ENCODE data around the gene NUDT21. TPM values are rescaled to one million over a fixed set of nuclear protein-coding genes. Genes with fewer than 3 reads are reported as not detected.

NUDT21 gene
- total and polyA plus RNA-seq, 7 experiments from 2014 or later: 63.9 to 191 (median 80.7) TPM

GRCh38 chr16:56426585-56426984, 24.5 kb downstream of the NUDT21 start:
- Mint-ChIP-seq H3K4me1 (peaks cover 26 to 39% (median 33%) of the 10 kb centered on the region in 7 donors), H3K36me3 (peaks cover 3 to 15% (median 9%) of the 10 kb centered on the region in 5 donors), H3K4me3 (peak overlapping the region in 9 of 10 donors; percentile 23 to 100 (median 76)), H3K27me3 (no peaks in the 10 kb centered on the region), H3K9me3 (no peaks in the 10 kb centered on the region), H3K27ac (peak overlapping the region; percentile 23 to 86 (median 75))
- intact Hi-C loops (cut with micrococcal nuclease): loop anchor here (5.0 to 10.0 kb wide), 4 partner anchors 181 to 1308 kb away; partner anchors contain the start of genes GNAO1 (in 1 of the 2), KATNB1 (in 1 of the 2) and MT2A (in 1 of the 2)
- H3K27me3 ChIP-seq (ENCODE audit: control insufficient read depth in 2 of 2, insufficient read depth in 2 of 2, low read length in 2 of 2): no peaks in the 10 kb centered on the region
- ATAC-seq (no peak), DNase-seq (no peak)
- peak overlapping the region; percentile 17 for H3K27ac ChIP-seq (ENCODE audit: low read depth, low read length)
- CTCF ChIA-PET: interaction anchor here (0.7 kb wide), 1 partner anchor 24 kb away, joined by 3 read pairs; the partner anchor contains the start of genes NUDT21 and OGFOD1
- no peaks in the 10 kb centered on the region for H3K9me3 ChIP-seq (ENCODE audit: control insufficient read depth in 2 of 3, low read length in 3 of 3)
- peaks cover 6 to 8% of the 10 kb centered on the region in 2 donors for H3K4me1 ChIP-seq (ENCODE audit: control insufficient read depth in 2 of 2, insufficient read depth in 2 of 2, low read length in 2 of 2)
- H3K4me3 ChIP-seq (ENCODE audit: low read length): no peak overlapping the region
- POLR2A ChIA-PET: interaction anchor here (0.7 to 1.3 kb wide), 4 partner anchors 11 to 29 kb away, joined by 3 to 4 read pairs (median 4); partner anchors contain the start of genes NUDT21 and OGFOD1
- peaks cover 0 to 7% (median 0%) of the 10 kb centered on the region in 3 experiments for H3K36me3 ChIP-seq (ENCODE audit: control insufficient read depth in 2 of 3, insufficient read depth in 3 of 3, low read length in 3 of 3)

GRCh38 chr16:56425439-56425832, 25.7 kb downstream of the NUDT21 start, which contains the start of gene AMFR:
AMFR (minus strand) TSS chr16:56425545; CDS start chr16:56425327, 218 bp downstream.
- DNase-seq (peak; percentile 57 to 86 (median 68)), ATAC-seq (peak; percentile 97)
- Mint-ChIP-seq H3K27ac (peak within 1 kb of the TSS; percentile 74 to 96 (median 94)), H3K4me1 (peaks cover 32 to 45% (median 40%) of the 10 kb centered on the region in 7 donors), H3K36me3 (peaks cover 0 to 8% (median 3%) of the 10 kb centered on the region in 5 donors), H3K27me3 (no peaks in the 10 kb centered on the region), H3K9me3 (no peaks in the 10 kb centered on the region), H3K4me3 (peak within 1 kb of the TSS; percentile 95 to 100 (median 98))
- ChIA-PET POLR2A (interaction anchor here (0.9 to 1.3 kb wide), 2 partner anchors 19 to 26 kb away, joined by 4 to 5 read pairs; partner anchors contain the start of genes NUDT21 and OGFOD1), CTCF (no interaction called here)
- peaks cover 0 to under 1% (median 0%) of the 10 kb centered on the region in 3 experiments for H3K36me3 ChIP-seq (ENCODE audit: control insufficient read depth in 2 of 3, insufficient read depth in 3 of 3, low read length in 3 of 3)
- H3K4me3 ChIP-seq (ENCODE audit: low read length): peak within 1 kb of the TSS; percentile 73
- no peaks in the 10 kb centered on the region for H3K9me3 ChIP-seq (ENCODE audit: control insufficient read depth in 2 of 3, low read length in 3 of 3)
- peak within 1 kb of the TSS; percentile 82 for H3K27ac ChIP-seq (ENCODE audit: low read depth, low read length)
- intact Hi-C loops (cut with micrococcal nuclease): loop anchor here (1.0 to 10.0 kb wide), 8 partner anchors 17 to 1309 kb away; partner anchors contain the start of genes NUDT21 (in 2 of the 2), OGFOD1 (in 2 of the 2), BBS2 (in 1 of the 2) and GNAO1 (in 1 of the 2)
- no peaks in the 10 kb centered on the region for H3K27me3 ChIP-seq (ENCODE audit: control insufficient read depth in 2 of 2, insufficient read depth in 2 of 2, low read length in 2 of 2)
- H3K4me1 ChIP-seq (ENCODE audit: control insufficient read depth in 2 of 2, insufficient read depth in 2 of 2, low read length in 2 of 2): peaks cover 6 to 8% of the 10 kb centered on the region in 2 donors

GRCh38 chr16:56424791-56425438, 26.2 kb downstream of the NUDT21 start:
- peak; percentile 51 for ATAC-seq

GRCh38 chr16:56424404-56424764, 26.7 kb downstream of the NUDT21 start:
- H3K27me3 Mint-ChIP-seq: no peaks in the 10 kb centered on the region
- H3K9me3 Mint-ChIP-seq: no peaks in the 10 kb centered on the region
- Histone ChIP-seq H3K9me3 (ENCODE audit: control insufficient read depth in 2 of 3, low read length in 3 of 3) (no peaks in the 10 kb centered on the region), H3K36me3 (ENCODE audit: control insufficient read depth in 2 of 3, insufficient read depth in 3 of 3, low read length in 3 of 3) (no peaks in the 10 kb centered on the region), H3K4me3 (ENCODE audit: low read length) (peak overlapping the region; percentile 73), H3K27me3 (ENCODE audit: control insufficient read depth in 2 of 2, insufficient read depth in 2 of 2, low read length in 2 of 2) (no peaks in the 10 kb centered on the region), H3K27ac (ENCODE audit: low read depth, low read length) (peak overlapping the region; percentile 82), H3K4me1 (ENCODE audit: control insufficient read depth in 2 of 2, insufficient read depth in 2 of 2, low read length in 2 of 2) (peaks cover 6 to 8% of the 10 kb centered on the region in 2 donors)
- intact Hi-C loops (cut with micrococcal nuclease): loop anchor here (2.0 to 10.0 kb wide), 5 partner anchors 16 to 1310 kb away; partner anchors contain the start of genes GNAO1 (in 1 of the 2) and KATNB1 (in 1 of the 2)
- peaks cover 36 to 50% (median 44%) of the 10 kb centered on the region in 7 donors for H3K4me1 Mint-ChIP-seq
- H3K4me3 Mint-ChIP-seq: peak overlapping the region; percentile 95 to 100 (median 98)
- DNase-seq (peak in 1 of 9 donors; percentile 3), ATAC-seq (no peak)
- POLR2A ChIA-PET: interaction anchor here (1.3 kb wide), 1 partner anchor 15 kb away, joined by 3 read pairs; no protein-coding TSS in a partner anchor
- H3K36me3 Mint-ChIP-seq: peaks cover 0 to 9% (median 0%) of the 10 kb centered on the region in 5 donors
- CTCF ChIA-PET: no interaction called here
- peak overlapping the region; percentile 74 to 96 (median 94) for H3K27ac Mint-ChIP-seq

More at GRCh38 chr16:56424791-56425438, 26.2 kb downstream of the NUDT21 start:
- H3K27ac Mint-ChIP-seq: peak overlapping the region in 6 of 9 donors; percentile 74 to 95 (median 94)
- ChIA-PET CTCF (no interaction called here), POLR2A (interaction anchor here (0.9 to 1.3 kb wide), 2 partner anchors 16 to 19 kb away, joined by 3 to 5 read pairs; no protein-coding TSS in a partner anchor)
- no peaks in the 10 kb centered on the region for H3K27me3 Mint-ChIP-seq
- Histone ChIP-seq H3K27me3 (ENCODE audit: control insufficient read depth in 2 of 2, insufficient read depth in 2 of 2, low read length in 2 of 2) (no peaks in the 10 kb centered on the region), H3K9me3 (ENCODE audit: control insufficient read depth in 2 of 3, low read length in 3 of 3) (no peaks in the 10 kb centered on the region), H3K4me1 (ENCODE audit: control insufficient read depth in 2 of 2, insufficient read depth in 2 of 2, low read length in 2 of 2) (peaks cover 6 to 8% of the 10 kb centered on the region in 2 donors), H3K27ac (ENCODE audit: low read depth, low read length) (peak overlapping the region; percentile 82), H3K4me3 (ENCODE audit: low read length) (peak overlapping the region; percentile 73), H3K36me3 (ENCODE audit: control insufficient read depth in 2 of 3, insufficient read depth in 3 of 3, low read length in 3 of 3) (no peaks in the 10 kb centered on the region)
- H3K9me3 Mint-ChIP-seq: no peaks in the 10 kb centered on the region
- peaks cover 36 to 50% (median 44%) of the 10 kb centered on the region in 7 donors for H3K4me1 Mint-ChIP-seq
- H3K36me3 Mint-ChIP-seq: peaks cover 0 to 9% (median 0%) of the 10 kb centered on the region in 5 donors
- H3K4me3 Mint-ChIP-seq: peak overlapping the region; percentile 95 to 100 (median 98)
- intact Hi-C loops (cut with micrococcal nuclease): loop anchor here (1.0 to 10.0 kb wide), 8 partner anchors 16 to 1310 kb away; partner anchors contain the start of genes NUDT21 (in 2 of the 2), OGFOD1 (in 2 of the 2), BBS2 (in 1 of the 2) and GNAO1 (in 1 of the 2)
- DNase-seq: peak in 8 of 9 donors; percentile 31 to 65 (median 38)

GRCh38 chr16:56423584-56424403, 27.3 kb downstream of the NUDT21 start:
- ChIA-PET CTCF (no interaction called here), POLR2A (interaction anchor here (1.3 kb wide), 1 partner anchor 15 kb away, joined by 3 read pairs; no protein-coding TSS in a partner anchor)
- Mint-ChIP-seq H3K9me3 (no peaks in the 10 kb centered on the region), H3K4me3 (peak overlapping the region; percentile 95 to 100 (median 98)), H3K27ac (peak overlapping the region; percentile 74 to 96 (median 94)), H3K36me3 (peaks cover 0 to 9% (median 0%) of the 10 kb centered on the region in 5 donors), H3K27me3 (no peaks in the 10 kb centered on the region), H3K4me1 (peaks cover 36 to 50% (median 44%) of the 10 kb centered on the region in 7 donors)
- H3K4me3 ChIP-seq (ENCODE audit: low read length): peak overlapping the region; percentile 73
- DNase-seq (peak in 7 of 9 donors; percentile 20 to 46 (median 39)), ATAC-seq (no peak)
- peak overlapping the region; percentile 82 for H3K27ac ChIP-seq (ENCODE audit: low read depth, low read length)
- H3K4me1 ChIP-seq (ENCODE audit: control insufficient read depth in 2 of 2, insufficient read depth in 2 of 2, low read length in 2 of 2): peaks cover 6 to 8% of the 10 kb centered on the region in 2 donors
- H3K27me3 ChIP-seq (ENCODE audit: control insufficient read depth in 2 of 2, insufficient read depth in 2 of 2, low read length in 2 of 2): no peaks in the 10 kb centered on the region
- no peaks in the 10 kb centered on the region for H3K9me3 ChIP-seq (ENCODE audit: control insufficient read depth in 2 of 3, low read length in 3 of 3)
- intact Hi-C loops (cut with micrococcal nuclease): loop anchor here (2.0 to 10.0 kb wide), 5 partner anchors 15 to 1311 kb away; partner anchors contain the start of genes GNAO1 (in 1 of the 2) and KATNB1 (in 1 of the 2)
- no peaks in the 10 kb centered on the region for H3K36me3 ChIP-seq (ENCODE audit: control insufficient read depth in 2 of 3, insufficient read depth in 3 of 3, low read length in 3 of 3)

Measured in naive thymus-derived CD4-positive, alpha-beta T cell (primary cell).